GM23248 (cell line): ENCODE measurements around the gene SLC5A4. TPM values are rescaled to one million over a fixed set of nuclear protein-coding genes. Genes with fewer than 3 reads are reported as not detected.

Experiments
- DNase-seq: peaks from one replicate; pipeline ENCODE4 v3.0.0-alpha.2; 2015
- H2AFZ ChIP-seq: fragments of 200-600 bp; sonication (generic); 2 replicates; pipeline ENCODE4 v1.6.1; 2016; ENCODE audit warnings: antibody characterized with exemption
- H3F3A ChIP-seq: fragments of 200-600 bp; sonication (generic); 2 replicates; pipeline ENCODE4 v1.6.1; 2016; ENCODE audit warnings: mild to moderate bottlenecking, antibody characterized with exemption, mixed run types; ENCODE audit not compliant: insufficient read depth
- H3K27ac ChIP-seq: fragments of 200-600 bp; sonication (generic); 2 replicates; pipeline ENCODE4 v1.5.1; 2016; ENCODE audit warnings: mild to moderate bottlenecking
- H3K27me3 ChIP-seq: fragments of 200-600 bp; sonication (generic); replicated peaks from 2 replicates; pipeline ENCODE4 v1.6.1; 2016; ENCODE audit warnings: mild to moderate bottlenecking; ENCODE audit not compliant: insufficient read depth
- H3K36me3 ChIP-seq: fragments of 200-600 bp; sonication (generic); 2 replicates; pipeline ENCODE4 v1.6.1; 2016; ENCODE audit warnings: low read depth, mild to moderate bottlenecking
- H3K4me1 ChIP-seq: fragments of 200-600 bp; sonication (generic); 2 replicates; pipeline ENCODE4 v1.6.1; 2016; ENCODE audit warnings: mild to moderate bottlenecking; ENCODE audit not compliant: insufficient read depth
- H3K4me2 ChIP-seq: fragments of 200-600 bp; sonication (generic); one replicate; pipeline ENCODE4 v1.6.1; 2016; ENCODE audit warnings: mild to moderate bottlenecking; ENCODE audit not compliant: unreplicated experiment
- H3K4me3 ChIP-seq: fragments of 200-600 bp; sonication (generic); 2 replicates; pipeline ENCODE4 v1.5.1; 2016; ENCODE audit warnings: mild to moderate bottlenecking
- H3K79me2 ChIP-seq: fragments of 200-600 bp; sonication (generic); 2 replicates; pipeline ENCODE4 v1.6.1; 2016; ENCODE audit warnings: mild to moderate bottlenecking; ENCODE audit not compliant: insufficient read depth
- H3K9ac ChIP-seq: fragments of 200-600 bp; sonication (generic); 2 replicates; pipeline ENCODE4 v1.6.1; 2016; ENCODE audit warnings: mild to moderate bottlenecking
- H3K9me2 ChIP-seq: fragments of 200-600 bp; sonication (generic); 2 replicates; pipeline ENCODE4 v1.6.1; 2016; ENCODE audit warnings: mixed run types, mild to moderate bottlenecking, moderate library complexity; ENCODE audit not compliant: insufficient read depth
- H3K9me3 ChIP-seq: fragments of 200-600 bp; sonication (generic); one replicate; pipeline ENCODE4 v1.6.1; 2017; ENCODE audit warnings: low read depth
- H4K20me1 ChIP-seq: fragments of 200-600 bp; sonication (generic); 2 replicates; pipeline ENCODE4 v1.6.0; 2016; ENCODE audit not compliant: insufficient read depth
- EZH2 ChIP-seq: fragments of 200-600 bp; sonication (generic); IDR thresholded peaks from 2 replicates; pipeline ENCODE4 v1.6.1; 2018; ENCODE audit warnings: antibody characterized with exemption, mild to moderate bottlenecking; ENCODE audit not compliant: insufficient read depth, poor library complexity, severe bottlenecking
- EZH2phosphoT487 ChIP-seq: fragments of 200-600 bp; sonication (generic); IDR thresholded peaks from 2 replicates; pipeline ENCODE4 v1.6.1; 2018; ENCODE audit warnings: antibody characterized with exemption, moderate library complexity, mild to moderate bottlenecking, low read depth; ENCODE audit not compliant: insufficient read depth
- WGBS, 2 experiments: methylation state at CpG; one replicate each; pipeline ENCODE4 v1.1.6; 2015 to 2017; ENCODE audit warnings: low lambda C conversion rate in 2 of 2, low coverage in 1 of 2; ENCODE audit errors: missing lambda C conversion rate in 2 of 2; 5-methylcytosine and 5-hydroxymethylcytosine counted together
- in situ Hi-C: fragments of 300-500 bp; cut with MboI; formaldehyde crosslinking; loops from 2 replicates; pipeline ENCODE4 v1.15.0; 2020
- polyA plus RNA-seq: library from polyadenylated mRNA; unstranded; fragments of >200 nt; fragmentation: Nextera tagmentation; extraction: Ambion mirVana; gene quantifications from 2 replicates; pipeline ENCODE4 v1.2.1, GENCODE V29; 2016
- total RNA-seq: library from RNA; depleted of rRNA; stranded (reverse); fragments of >200 nt; shearing (Covaris generic); gene quantifications from 2 replicates; pipeline ENCODE4 v1.2.3, GENCODE V29; 2014

Gene SLC5A4
- total and polyA plus RNA-seq, 2 experiments from 2014 or later: not detected

GRCh38 chr22:32204856-32205722 is 50.1 kb downstream of the SLC5A4 start, which contains the start of gene RFPL2:
Gene RFPL2 (minus strand): TSS chr22:32205073. CDS start chr22:32202451, 2,622 bp downstream.
- in situ Hi-C loops: no loop called here
- no peak within 1 kb of the TSS for H3K4me3 ChIP-seq

GRCh38 chr22:32204040-32204855 is 50.9 kb downstream of the SLC5A4 start:
- in situ Hi-C loops: no loop called here
- Histone ChIP-seq H3K36me3 (no peaks in the 10 kb centered on the region), H3K4me2 (no peak overlapping the region), H3K9me3 (no peaks in the 10 kb centered on the region), H3K9ac (no peak overlapping the region), H2AFZ (no peak overlapping the region), H3K79me2 (no peaks in the 10 kb centered on the region), H3K27me3 (peaks cover 6% of the 10 kb centered on the region), H3K27ac (no peak overlapping the region), H3K4me3 (no peak overlapping the region), H4K20me1 (no peaks in the 10 kb centered on the region), H3K9me2 (no peaks in the 10 kb centered on the region), H3K4me1 (no peaks in the 10 kb centered on the region), H3F3A (no peaks in the 10 kb centered on the region)
- WGBS, 2 experiments: 69 to 72% methylated on average over 28 to 42 of the region's 42 CpGs
- no peak for DNase-seq
- TF ChIP-seq EZH2 (no peak), EZH2phosphoT487 (no peak)

More at GRCh38 chr22:32204856-32205722, 50.1 kb downstream of the SLC5A4 start, which contains the start of gene RFPL2:
- H3K4me2 ChIP-seq: no peak within 1 kb of the TSS
- DNase-seq: peak; percentile 5
- no peaks in the 10 kb centered on the region for H3K79me2 ChIP-seq
- no peaks in the 10 kb centered on the region for H3K9me2 ChIP-seq
- WGBS, 2 experiments: 79 to 83% methylated on average over 20 to 41 of the region's 41 CpGs
- H3K27ac ChIP-seq: no peak within 1 kb of the TSS
- no peaks in the 10 kb centered on the region for H3K4me1 ChIP-seq
- H2AFZ ChIP-seq: no peak within 1 kb of the TSS
- peaks cover 6% of the 10 kb centered on the region for H3K27me3 ChIP-seq
- no peaks in the 10 kb centered on the region for H3K36me3 ChIP-seq
- no peak for TF ChIP-seq EZH2phosphoT487
- TF ChIP-seq EZH2: no peak
- no peak within 1 kb of the TSS for H3K9ac ChIP-seq
- no peaks in the 10 kb centered on the region for H3K9me3 ChIP-seq
- H4K20me1 ChIP-seq: no peaks in the 10 kb centered on the region
- H3F3A ChIP-seq: no peaks in the 10 kb centered on the region

GRCh38 chr22:32203181-32204039 is 51.7 kb downstream of the SLC5A4 start:
- 40 to 46% methylated on average over 36 to 53 of the region's 53 CpGs for WGBS, 2 experiments
- Histone ChIP-seq H3K79me2 (no peaks in the 10 kb centered on the region), H2AFZ (no peak overlapping the region), H3K36me3 (no peaks in the 10 kb centered on the region), H3F3A (no peaks in the 10 kb centered on the region), H3K27ac (no peak overlapping the region), H3K4me1 (no peaks in the 10 kb centered on the region), H4K20me1 (no peaks in the 10 kb centered on the region), H3K9me2 (no peaks in the 10 kb centered on the region), H3K4me2 (no peak overlapping the region), H3K9ac (no peak overlapping the region), H3K4me3 (no peak overlapping the region), H3K27me3 (peaks cover 11% of the 10 kb centered on the region), H3K9me3 (no peaks in the 10 kb centered on the region)
- no peak for TF ChIP-seq EZH2
- TF ChIP-seq EZH2phosphoT487: no peak
- DNase-seq: no peak
- in situ Hi-C loops: no loop called here
